ENCODE data around the gene DARS2.

DARS2 gene

DNA sequence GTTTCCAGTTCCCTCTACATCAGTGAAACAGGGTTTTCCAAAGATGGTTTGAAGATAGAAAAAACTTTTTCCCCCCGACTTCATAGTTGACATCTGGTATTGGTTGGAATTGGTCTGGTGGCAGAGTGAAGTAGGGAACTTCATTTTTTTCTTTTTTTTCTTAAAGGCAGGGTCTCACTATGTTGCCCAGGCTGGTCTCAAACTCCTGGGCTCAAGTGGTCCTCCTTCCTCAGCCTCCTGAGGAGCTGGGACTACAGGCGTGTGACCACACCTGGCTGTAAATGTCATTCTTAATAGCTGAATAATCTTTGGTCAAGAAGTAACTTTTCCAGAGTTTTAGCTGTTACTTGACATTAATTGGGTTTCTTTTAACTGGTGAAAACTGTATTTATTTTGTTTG, 65.4 kb downstream of the DARS2 start:
- no peak overlapping the region for H3K4me3 ChIP-seq (ENCODE audit: low read depth, low read length)
- TF ChIP-seq, protein P1, sequence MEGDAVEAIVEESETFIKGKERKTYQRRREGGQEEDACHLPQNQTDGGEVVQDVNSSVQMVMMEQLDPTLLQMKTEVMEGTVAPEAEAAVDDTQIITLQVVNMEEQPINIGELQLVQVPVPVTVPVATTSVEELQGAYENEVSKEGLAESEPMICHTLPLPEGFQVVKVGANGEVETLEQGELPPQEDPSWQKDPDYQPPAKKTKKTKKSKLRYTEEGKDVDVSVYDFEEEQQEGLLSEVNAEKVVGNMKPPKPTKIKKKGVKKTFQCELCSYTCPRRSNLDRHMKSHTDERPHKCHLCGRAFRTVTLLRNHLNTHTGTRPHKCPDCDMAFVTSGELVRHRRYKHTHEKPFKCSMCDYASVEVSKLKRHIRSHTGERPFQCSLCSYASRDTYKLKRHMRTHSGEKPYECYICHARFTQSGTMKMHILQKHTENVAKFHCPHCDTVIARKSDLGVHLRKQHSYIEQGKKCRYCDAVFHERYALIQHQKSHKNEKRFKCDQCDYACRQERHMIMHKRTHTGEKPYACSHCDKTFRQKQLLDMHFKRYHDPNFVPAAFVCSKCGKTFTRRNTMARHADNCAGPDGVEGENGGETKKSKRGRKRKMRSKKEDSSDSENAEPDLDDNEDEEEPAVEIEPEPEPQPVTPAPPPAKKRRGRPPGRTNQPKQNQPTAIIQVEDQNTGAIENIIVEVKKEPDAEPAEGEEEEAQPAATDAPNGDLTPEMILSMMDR (IDR thresholded peaks at IDR 0.05; ENCODE audit: borderline replicate concordance, insufficient read depth, low read depth, low read length) = no peak

DNA sequence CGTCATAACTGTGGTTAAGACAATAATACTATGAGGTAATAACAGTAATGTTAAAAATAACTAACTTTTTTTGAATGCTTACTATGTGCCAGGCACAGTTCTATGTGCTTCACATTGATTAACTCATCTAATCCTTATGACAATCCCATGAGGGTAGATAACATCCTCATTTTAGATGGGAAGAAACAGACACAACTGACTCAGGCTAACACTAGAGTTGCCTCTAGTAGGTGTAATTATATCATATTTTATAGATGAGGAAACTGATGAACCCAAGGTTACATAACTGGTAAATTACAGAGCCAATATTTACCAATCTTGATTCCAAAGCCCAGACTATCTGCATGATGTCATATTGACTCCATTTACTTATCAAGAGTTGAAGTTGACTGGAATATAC, 69.1 kb downstream of the DARS2 start:
- TF ChIP-seq, protein P1 (IDR thresholded peaks at IDR 0.05; ENCODE audit: borderline replicate concordance, insufficient read depth, low read depth, low read length) = no peak
- H3K4me3 ChIP-seq (ENCODE audit: low read depth, low read length) = no peak overlapping the region

DNA sequence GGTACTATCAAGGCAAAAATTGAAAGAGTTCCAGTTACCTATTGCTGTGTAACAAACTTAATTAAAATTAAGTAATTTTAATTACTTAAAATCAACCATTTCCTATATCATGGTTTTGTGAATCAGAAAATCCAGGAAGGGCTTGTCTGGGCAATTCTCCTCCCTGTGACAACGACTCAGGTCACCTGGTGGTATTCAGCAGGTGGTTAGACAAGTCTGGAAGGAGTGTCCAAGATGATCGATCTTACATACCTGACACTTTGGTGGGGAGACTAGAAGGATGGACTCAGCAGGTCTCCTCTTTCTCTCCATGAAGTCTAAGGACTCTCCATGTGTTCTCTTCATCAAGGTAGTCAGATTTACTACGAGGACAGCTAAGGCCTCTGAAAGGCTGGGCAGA, 69.7 kb downstream of the DARS2 start:
- H3K4me3 ChIP-seq (ENCODE audit: low read depth, low read length) = no peak overlapping the region
- TF ChIP-seq, protein P1 (IDR thresholded peaks at IDR 0.05; ENCODE audit: borderline replicate concordance, insufficient read depth, low read depth, low read length) = no peak

DNA sequence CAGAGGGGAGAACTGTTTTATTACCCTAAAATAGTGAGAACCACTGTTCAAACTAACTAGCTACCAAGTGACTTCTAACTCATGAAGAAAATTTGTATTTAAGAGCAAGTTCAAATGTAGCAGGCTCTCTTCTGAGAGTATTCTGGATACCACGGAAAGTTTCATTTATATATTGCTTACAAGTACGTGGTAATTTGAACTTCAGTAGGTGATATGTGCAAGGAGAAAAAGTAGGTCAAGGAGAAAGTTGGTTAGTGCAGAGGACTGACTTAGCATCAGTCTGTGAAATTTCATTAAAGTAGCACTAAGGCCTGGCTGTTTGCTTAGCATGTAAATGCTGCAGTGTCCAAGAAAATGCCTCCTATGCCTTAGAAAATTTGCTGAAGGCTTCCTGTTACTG, 76.0 kb downstream of the DARS2 start:
- TF ChIP-seq, protein P1 (IDR thresholded peaks at IDR 0.05; ENCODE audit: borderline replicate concordance, insufficient read depth, low read depth, low read length) = no peak
- no peak overlapping the region for H3K4me3 ChIP-seq (ENCODE audit: low read depth, low read length)

DNA sequence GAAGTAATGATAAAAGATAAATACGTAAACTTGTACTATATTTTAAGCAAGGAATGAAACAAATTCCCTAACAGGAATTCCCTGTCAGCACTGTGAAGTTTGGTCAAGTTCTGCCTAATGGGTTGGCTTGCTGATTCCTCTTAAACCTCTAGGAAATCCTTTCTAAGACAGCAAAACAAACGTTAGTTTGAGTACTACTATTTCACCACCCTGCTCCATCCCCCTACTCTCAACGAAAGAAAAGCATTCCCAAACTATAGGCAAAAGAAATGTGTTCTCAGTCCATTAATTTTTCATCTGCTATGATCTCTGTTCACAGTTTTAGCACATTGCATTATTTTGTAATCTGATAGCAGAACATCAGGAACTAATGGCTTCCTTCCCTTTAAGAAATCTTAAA, 76.5 kb downstream of the DARS2 start:
- no peak overlapping the region for H3K4me3 ChIP-seq (ENCODE audit: low read depth, low read length)
- TF ChIP-seq, protein P1 (IDR thresholded peaks at IDR 0.05; ENCODE audit: borderline replicate concordance, insufficient read depth, low read depth, low read length) = no peak

DNA sequence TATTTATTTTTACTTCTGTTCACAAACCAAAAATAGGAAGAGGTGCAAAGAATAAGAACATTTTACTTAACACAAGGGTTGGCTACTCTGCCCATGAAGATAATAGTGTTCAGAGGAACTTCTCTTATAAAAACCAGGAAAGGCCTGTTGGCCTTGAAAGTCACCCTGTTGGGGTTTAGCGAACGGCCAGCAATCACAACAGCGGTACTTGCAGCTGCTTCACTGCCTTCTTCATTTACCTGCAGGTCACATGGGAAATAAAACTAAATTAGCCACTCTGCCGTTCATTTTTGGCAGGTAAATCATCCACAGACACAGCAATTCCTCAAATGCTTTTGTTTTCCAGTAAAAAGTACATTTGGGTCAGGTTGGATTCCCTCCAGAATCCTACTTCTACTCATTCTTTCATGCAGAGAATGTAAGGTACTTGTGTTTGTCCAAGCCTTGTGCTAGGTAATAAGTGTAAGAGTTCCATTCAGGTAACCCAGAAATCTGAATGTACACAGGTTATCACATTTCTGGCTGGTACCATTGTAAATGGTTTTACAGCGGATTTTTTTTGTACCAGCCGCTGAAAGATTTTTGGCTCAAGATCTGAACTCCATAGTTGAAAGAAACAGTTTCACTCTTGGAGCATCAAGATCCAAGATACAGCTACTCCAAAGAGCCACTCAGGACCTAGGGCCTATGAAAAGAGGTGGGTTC, 79.5 kb downstream of the DARS2 start:
- no peak overlapping the region for H3K4me3 ChIP-seq (ENCODE audit: low read depth, low read length)
- TF ChIP-seq, protein P1 (IDR thresholded peaks at IDR 0.05; ENCODE audit: borderline replicate concordance, insufficient read depth, low read depth, low read length) = no peak

Data from GM12875 (cell line).